Fibroblast of lung (primary cell): ENCODE data around the gene KRTAP16-1.

Experiments
- EZH2 ChIP-seq: IDR thresholded peaks from 2 replicates; pipeline ENCODE4 v1.5.1; 2012; ENCODE audit warnings: low read length, control low read depth, mild to moderate bottlenecking; ENCODE audit errors: missing control alignments
- TF ChIP-seq, protein P1 (sequence below), 2 donors: IDR thresholded peaks in 1 of 2; conservative IDR thresholded peaks in 1 of 2; 1 replicate in 1 of 2; 2 replicates in 1 of 2; pipeline ENCODE4 v1.5.1; 2011 to 2012; ENCODE audit warnings: low read length in 2 of 2, control low read depth in 1 of 2, inconsistent platforms in 1 of 2, low read depth in 1 of 2, mild to moderate bottlenecking in 1 of 2

DNA sequence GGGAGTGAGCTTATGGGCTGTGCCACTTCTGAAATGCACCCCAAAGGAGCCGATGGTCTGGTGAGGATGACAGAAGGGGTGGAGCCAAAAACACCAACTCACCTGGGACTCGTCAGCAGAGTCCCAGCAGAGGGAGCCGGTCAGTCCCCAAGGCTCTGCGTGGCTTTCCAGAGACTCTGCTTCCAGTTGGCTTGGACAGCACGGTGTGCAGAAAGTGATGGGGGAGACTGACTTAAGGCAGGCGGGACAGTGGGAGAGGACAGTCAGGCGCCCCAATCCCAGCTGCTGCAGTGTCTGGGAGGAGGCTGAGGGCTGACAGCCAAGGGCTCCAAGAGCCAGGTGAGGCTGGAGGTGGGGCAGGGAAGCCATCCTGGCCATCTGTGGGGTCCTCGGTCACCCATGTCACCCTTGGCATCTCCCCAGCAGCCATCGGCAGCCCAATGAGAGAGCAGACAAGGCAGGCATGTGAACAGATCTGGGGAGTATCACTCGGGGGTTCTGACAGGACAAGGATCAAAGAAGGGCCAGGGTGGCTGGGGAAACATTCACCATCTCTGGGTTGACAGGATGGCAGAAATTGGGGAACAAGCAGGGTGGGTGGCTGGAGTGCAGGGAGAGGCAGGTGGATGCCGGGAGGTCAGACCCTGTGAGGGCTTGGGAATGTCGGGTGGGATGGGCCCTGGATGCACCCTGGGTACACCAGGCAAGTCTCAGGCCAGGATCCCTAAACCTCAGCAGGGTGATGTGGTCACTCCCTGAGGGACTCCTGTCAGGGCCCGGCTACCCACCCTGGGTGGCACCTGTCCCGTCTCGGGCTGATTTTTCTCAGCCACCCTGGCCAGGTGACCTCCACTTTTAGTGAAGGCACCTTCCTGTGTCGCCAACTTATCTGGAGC lies 15.3 kb upstream of the KRTAP16-1 start:
- no peak for TF ChIP-seq EZH2
- TF ChIP-seq, protein P1, sequence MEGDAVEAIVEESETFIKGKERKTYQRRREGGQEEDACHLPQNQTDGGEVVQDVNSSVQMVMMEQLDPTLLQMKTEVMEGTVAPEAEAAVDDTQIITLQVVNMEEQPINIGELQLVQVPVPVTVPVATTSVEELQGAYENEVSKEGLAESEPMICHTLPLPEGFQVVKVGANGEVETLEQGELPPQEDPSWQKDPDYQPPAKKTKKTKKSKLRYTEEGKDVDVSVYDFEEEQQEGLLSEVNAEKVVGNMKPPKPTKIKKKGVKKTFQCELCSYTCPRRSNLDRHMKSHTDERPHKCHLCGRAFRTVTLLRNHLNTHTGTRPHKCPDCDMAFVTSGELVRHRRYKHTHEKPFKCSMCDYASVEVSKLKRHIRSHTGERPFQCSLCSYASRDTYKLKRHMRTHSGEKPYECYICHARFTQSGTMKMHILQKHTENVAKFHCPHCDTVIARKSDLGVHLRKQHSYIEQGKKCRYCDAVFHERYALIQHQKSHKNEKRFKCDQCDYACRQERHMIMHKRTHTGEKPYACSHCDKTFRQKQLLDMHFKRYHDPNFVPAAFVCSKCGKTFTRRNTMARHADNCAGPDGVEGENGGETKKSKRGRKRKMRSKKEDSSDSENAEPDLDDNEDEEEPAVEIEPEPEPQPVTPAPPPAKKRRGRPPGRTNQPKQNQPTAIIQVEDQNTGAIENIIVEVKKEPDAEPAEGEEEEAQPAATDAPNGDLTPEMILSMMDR (conservative IDR thresholded peaks at IDR 0.05 in 1 of 2, IDR thresholded peaks at IDR 0.05 in 1 of 2; ENCODE audit: low read depth in 1 of 2, low read length in 2 of 2): no peak
